HL-60 (cell line): Measurements from ENCODE around the gene SEBOX.

Source experiments
- DNase-seq, 2 experiments: peaks; one replicate each; pipeline ENCODE4 v3.0.0-alpha.2; 2010 to 2020; ENCODE audit warnings: low read depth in 1 of 2, low spot score in 1 of 2
- H3K27ac ChIP-seq: fragments of 250-450 bp; sonication (Bioruptor Pico); replicated peaks from 2 replicates; pipeline ENCODE4 v1.5.1; 2020; ENCODE audit warnings: mild to moderate bottlenecking, moderate library complexity
- H3K27me3 ChIP-seq: fragments of 250-450 bp; sonication (Bioruptor Pico); 2 replicates; pipeline ENCODE4 v1.5.1; 2021; ENCODE audit warnings: mild to moderate bottlenecking, moderate library complexity; ENCODE audit not compliant: insufficient read depth, poor library complexity, severe bottlenecking
- H3K4me3 ChIP-seq: replicated peaks from 2 replicates; pipeline ENCODE4 v1.5.1; 2011; ENCODE audit warnings: mild to moderate bottlenecking, control low read depth, low read length; ENCODE audit not compliant: insufficient read depth
- GABPA ChIP-seq: IDR thresholded peaks from 2 replicates; pipeline ENCODE4 v1.6.1; 2012; ENCODE audit warnings: low read depth
- POLR2AphosphoS5 ChIP-seq: IDR thresholded peaks from 2 replicates; pipeline ENCODE4 v1.6.1; 2012; ENCODE audit warnings: low read depth
- SPI1 ChIP-seq: IDR thresholded peaks from 2 replicates; pipeline ENCODE4 v1.6.1; 2012; ENCODE audit warnings: low read depth, mild to moderate bottlenecking, borderline replicate concordance
- TF ChIP-seq, protein P1 (sequence below): IDR thresholded peaks from one replicate; pipeline ENCODE4 v1.5.1; 2011; ENCODE audit warnings: low read length, control low read depth, inconsistent platforms; ENCODE audit not compliant: insufficient read depth
- TF ChIP-seq, protein P2 (sequence below): IDR thresholded peaks from 2 replicates; pipeline ENCODE4 v1.6.1; 2012; ENCODE audit warnings: low read depth; ENCODE audit not compliant: insufficient replicate concordance

SEBOX gene

DNA sequence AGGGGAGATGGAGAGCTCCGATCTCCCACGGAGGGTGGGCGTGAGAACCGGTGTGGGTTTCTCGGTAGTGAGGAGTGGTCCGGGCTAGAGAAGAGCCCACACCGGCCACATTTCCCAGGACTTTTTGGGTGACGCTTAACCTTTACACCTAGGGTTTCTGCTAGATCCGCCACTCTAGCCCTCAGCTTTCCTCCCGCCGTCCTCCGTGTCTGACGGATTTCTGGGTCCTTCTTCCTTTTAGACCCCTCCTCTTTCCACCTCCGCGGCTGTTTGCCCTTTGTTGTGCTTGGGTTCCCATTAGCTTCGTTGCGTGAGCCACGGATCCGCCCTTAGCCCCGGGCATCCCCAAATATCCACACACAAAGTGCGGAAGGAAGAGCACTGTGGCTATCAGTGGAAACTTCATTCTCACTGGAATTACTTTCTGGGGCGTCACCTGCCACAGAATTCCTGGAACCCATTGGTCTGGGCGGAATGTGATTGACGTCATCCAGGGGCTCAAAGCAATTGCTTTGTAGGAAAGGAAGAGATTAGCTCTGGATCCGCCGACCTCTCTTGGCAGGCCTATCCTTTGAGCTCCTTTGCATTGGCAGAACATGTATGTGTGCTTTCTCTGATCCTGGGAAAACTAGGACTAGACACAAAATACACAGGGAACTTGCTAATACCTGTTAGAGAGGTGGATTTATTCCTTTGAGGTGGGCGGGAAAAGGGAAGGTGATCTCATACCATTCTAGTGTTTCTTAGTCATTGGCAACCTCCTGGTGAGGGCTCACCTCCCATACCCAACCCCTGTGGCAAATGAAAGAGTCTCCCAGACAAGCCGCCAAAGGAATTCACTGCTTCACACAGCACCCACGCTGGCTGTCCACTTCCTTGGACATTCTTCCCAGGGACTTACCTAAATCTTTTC, 28.8 kb downstream of the SEBOX start:
- DNase-seq, result peak in 1 of 2 experiments; percentile 10
- Histone ChIP-seq H3K27ac (peak overlapping the region; percentile 46), H3K27me3 (no peaks in the 10 kb centered on the region), H3K4me3 (peak overlapping the region; percentile 97)
- TF ChIP-seq POLR2AphosphoS5 (no peak), SPI1 (no peak), GABPA (no peak)
- TF ChIP-seq, protein P1, sequence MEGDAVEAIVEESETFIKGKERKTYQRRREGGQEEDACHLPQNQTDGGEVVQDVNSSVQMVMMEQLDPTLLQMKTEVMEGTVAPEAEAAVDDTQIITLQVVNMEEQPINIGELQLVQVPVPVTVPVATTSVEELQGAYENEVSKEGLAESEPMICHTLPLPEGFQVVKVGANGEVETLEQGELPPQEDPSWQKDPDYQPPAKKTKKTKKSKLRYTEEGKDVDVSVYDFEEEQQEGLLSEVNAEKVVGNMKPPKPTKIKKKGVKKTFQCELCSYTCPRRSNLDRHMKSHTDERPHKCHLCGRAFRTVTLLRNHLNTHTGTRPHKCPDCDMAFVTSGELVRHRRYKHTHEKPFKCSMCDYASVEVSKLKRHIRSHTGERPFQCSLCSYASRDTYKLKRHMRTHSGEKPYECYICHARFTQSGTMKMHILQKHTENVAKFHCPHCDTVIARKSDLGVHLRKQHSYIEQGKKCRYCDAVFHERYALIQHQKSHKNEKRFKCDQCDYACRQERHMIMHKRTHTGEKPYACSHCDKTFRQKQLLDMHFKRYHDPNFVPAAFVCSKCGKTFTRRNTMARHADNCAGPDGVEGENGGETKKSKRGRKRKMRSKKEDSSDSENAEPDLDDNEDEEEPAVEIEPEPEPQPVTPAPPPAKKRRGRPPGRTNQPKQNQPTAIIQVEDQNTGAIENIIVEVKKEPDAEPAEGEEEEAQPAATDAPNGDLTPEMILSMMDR, result no peak
- TF ChIP-seq, protein P2, sequence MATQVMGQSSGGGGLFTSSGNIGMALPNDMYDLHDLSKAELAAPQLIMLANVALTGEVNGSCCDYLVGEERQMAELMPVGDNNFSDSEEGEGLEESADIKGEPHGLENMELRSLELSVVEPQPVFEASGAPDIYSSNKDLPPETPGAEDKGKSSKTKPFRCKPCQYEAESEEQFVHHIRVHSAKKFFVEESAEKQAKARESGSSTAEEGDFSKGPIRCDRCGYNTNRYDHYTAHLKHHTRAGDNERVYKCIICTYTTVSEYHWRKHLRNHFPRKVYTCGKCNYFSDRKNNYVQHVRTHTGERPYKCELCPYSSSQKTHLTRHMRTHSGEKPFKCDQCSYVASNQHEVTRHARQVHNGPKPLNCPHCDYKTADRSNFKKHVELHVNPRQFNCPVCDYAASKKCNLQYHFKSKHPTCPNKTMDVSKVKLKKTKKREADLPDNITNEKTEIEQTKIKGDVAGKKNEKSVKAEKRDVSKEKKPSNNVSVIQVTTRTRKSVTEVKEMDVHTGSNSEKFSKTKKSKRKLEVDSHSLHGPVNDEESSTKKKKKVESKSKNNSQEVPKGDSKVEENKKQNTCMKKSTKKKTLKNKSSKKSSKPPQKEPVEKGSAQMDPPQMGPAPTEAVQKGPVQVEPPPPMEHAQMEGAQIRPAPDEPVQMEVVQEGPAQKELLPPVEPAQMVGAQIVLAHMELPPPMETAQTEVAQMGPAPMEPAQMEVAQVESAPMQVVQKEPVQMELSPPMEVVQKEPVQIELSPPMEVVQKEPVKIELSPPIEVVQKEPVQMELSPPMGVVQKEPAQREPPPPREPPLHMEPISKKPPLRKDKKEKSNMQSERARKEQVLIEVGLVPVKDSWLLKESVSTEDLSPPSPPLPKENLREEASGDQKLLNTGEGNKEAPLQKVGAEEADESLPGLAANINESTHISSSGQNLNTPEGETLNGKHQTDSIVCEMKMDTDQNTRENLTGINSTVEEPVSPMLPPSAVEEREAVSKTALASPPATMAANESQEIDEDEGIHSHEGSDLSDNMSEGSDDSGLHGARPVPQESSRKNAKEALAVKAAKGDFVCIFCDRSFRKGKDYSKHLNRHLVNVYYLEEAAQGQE, result no peak

DNA sequence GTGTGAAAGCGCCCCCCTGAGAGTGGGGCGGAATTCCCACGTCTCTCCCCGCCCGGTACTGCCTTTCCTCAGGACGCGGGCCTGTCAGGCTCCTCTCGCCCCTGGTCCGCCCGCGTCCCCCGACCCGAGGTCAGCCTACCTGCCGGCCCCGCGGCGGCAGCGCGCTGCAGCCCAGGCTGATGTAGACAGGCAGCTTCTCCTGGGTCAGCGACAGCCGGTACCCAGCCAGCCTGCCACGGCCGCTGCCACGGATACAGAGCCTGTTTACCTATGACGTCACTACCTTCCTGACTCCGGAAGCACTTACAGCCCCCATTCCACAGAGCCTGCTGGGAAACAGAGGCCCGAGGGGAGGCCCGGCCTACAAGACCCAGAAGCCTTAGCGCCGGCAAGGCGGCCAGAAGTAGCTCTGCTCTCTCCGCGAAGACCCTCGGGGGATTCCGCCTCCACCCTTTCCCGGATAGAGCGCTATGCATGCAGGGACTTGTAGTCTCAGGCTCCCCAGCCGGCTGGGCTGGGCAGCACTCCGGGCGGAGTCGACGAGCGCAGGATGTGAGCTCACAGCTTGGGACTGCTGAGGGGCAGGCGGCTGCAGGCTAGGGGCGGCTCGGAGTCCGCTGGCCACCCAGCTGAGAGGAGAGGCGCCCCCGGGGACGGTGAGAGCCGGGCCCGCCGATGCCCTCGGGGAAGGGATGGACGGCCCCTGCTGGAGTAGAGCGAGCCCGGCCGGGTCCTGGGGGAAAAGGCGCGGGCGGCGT, 29.6 kb downstream of the SEBOX start, which contains the start of the genes IFT20 and TNFAIP1:
Gene IFT20 (minus strand): TSS at position 272 of the 758 bp plus-strand sequence. CDS start 3,487 bp downstream, outside the sequence.
Gene TNFAIP1 (plus strand): TSS at position 561 of the 758 bp plus-strand sequence. CDS start 3,761 bp downstream, outside the sequence.
- TF ChIP-seq, protein P1, result no peak
- TF ChIP-seq GABPA, result peak; percentile 98
- peak; percentile 98 to 99 for DNase-seq
- Histone ChIP-seq H3K27ac (peak within 1 kb of the TSS; percentile 69), H3K4me3 (peak within 1 kb of the TSS; percentile 97), H3K27me3 (no peaks in the 10 kb centered on the region)

DNA sequence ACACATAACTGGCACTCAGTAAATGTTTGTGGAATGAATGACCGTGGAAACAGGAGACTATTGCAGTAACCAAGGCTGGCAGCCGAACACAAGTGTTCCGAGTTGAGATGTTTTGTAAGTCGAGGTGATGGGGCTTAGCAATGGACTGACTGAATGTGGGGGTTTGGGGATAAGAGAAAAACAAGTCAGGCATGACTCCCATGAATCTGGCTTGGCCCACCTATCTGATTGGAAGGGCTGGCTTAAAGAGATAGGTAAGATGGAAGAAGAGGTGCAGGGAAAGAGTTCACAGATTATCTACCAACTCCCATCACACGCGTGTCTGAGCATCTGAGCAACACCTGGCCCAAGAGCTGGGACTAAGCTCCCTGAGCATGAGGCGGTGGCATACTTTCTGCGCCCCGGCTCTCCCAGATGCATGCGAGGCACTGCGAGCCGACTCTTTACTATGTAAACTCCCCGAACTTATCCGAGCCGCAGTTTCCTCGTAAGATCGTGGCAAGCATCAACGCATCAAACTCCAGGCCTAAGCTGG, 30.3 kb downstream of the SEBOX start:
- no peak for TF ChIP-seq POLR2AphosphoS5
- no peak for TF ChIP-seq SPI1
- TF ChIP-seq, protein P1, result no peak
- TF ChIP-seq, protein P2, result no peak
- no peak for TF ChIP-seq GABPA
- Histone ChIP-seq H3K27ac (peak overlapping the region; percentile 69), H3K4me3 (peak overlapping the region; percentile 97), H3K27me3 (no peaks in the 10 kb centered on the region)
- DNase-seq, result no peak
